ENCODE results near the gene CSNK2B. TPM values are rescaled to one million over a fixed set of nuclear protein-coding genes. Genes with fewer than 3 reads are reported as not detected.
A peak's percentile ranks its signal among the peaks of the same experiment; 100 is the strongest.

Gene CSNK2B
- total RNA-seq, 1 experiment from 2014 or later = 221 TPM

- Mint-ChIP-seq H3K27ac (ENCODE audit: unreplicated experiment) (peak within 1 kb of the TSS; percentile 96), H3K4me3 (ENCODE audit: unreplicated experiment) (peak within 1 kb of the TSS; percentile 86), H3K9me3 (ENCODE audit: unreplicated experiment) (no peaks in the 10 kb centered on the region), H3K27me3 (ENCODE audit: insufficient read depth, unreplicated experiment) (no peaks in the 10 kb centered on the region), H3K4me1 (ENCODE audit: low read depth, unreplicated experiment) (peaks cover 25% of the 10 kb centered on the region), H3K36me3 (ENCODE audit: insufficient read depth, unreplicated experiment) (peaks cover 95% of the 10 kb centered on the region)
- ChIA-PET CTCF (interaction anchor here (1.0 kb wide), 3 partner anchors 9 to 38 kb away, joined by 3 to 5 read pairs (median 3); partner anchors contain the start of genes ABHD16A, APOM and BAG6), POLR2A (interaction anchor here (0.5 to 2.0 kb wide), 13 partner anchors 10 to 281 kb away, joined by 3 to 25 read pairs (median 4); partner anchors contain the start of genes APOM, BAG6, CFB and DDX39B)
- Histone ChIP-seq H3K27me3 (replicated peaks; ENCODE audit: control insufficient read depth, insufficient read depth, low read length) (no peaks in the 10 kb centered on the region), H3K36me3 (ENCODE audit: control insufficient read depth, insufficient read depth, low read length) (peaks cover 2% of the 10 kb centered on the region), H3K9me3 (no peaks in the 10 kb centered on the region), H3K4me3 (ENCODE audit: low read depth, low read length) (peak within 1 kb of the TSS; percentile 90), H3K4me1 (peaks cover 17% of the 10 kb centered on the region)
- no TSS peak for BruUV-seq (replicated peaks)
- peak; percentile 79 to 85 for DNase-seq
- intact Hi-C loops (cut with micrococcal nuclease; ENCODE audit: unreplicated experiment) = loop anchor here (1.0 to 5.0 kb wide), 5 partner anchors 13 to 162 kb away; partner anchors contain the start of genes ATP6V1G2, BAG6, CLIC1 and HSPA1B
- no peak for TF ChIP-seq CTCF (IDR thresholded peaks at IDR 0.05; ENCODE audit: insufficient read depth in 1 of 2, low read depth in 1 of 2, low read length in 1 of 2, severe bottlenecking in 1 of 2, unreplicated experiment in 1 of 2)
These were observed 935 bp upstream of the CSNK2B start, which contains the start of gene GPANK1 for GRCh38 chr6:31664790-31665500. Gene GPANK1 (minus strand): TSS chr6:31664997. CDS start chr6:31664478, 519 bp downstream.

GRCh38 chr6:31666337-31666965, 571 bp downstream of the CSNK2B start:
- no peak for DNase-seq
- BruUV-seq (replicated peaks) = no TSS peak
- ChIA-PET POLR2A (no interaction called here), CTCF (interaction anchor here (0.7 to 1.0 kb wide), 3 partner anchors 15 to 89 kb away, joined by 3 to 7 read pairs (median 3); partner anchors contain the start of gene LY6G5C)
- Mint-ChIP-seq H3K27me3 (ENCODE audit: insufficient read depth, unreplicated experiment) (no peaks in the 10 kb centered on the region), H3K36me3 (ENCODE audit: insufficient read depth, unreplicated experiment) (peaks cover 94% of the 10 kb centered on the region), H3K9me3 (ENCODE audit: unreplicated experiment) (no peaks in the 10 kb centered on the region), H3K27ac (ENCODE audit: unreplicated experiment) (peak overlapping the region; percentile 96), H3K4me1 (ENCODE audit: low read depth, unreplicated experiment) (peaks cover 25% of the 10 kb centered on the region), H3K4me3 (ENCODE audit: unreplicated experiment) (peak overlapping the region; percentile 86)
- peaks cover 17% of the 10 kb centered on the region for H3K4me1 ChIP-seq
- intact Hi-C loops (cut with micrococcal nuclease; ENCODE audit: unreplicated experiment) = loop anchor here (5.0 kb wide), 3 partner anchors 71 to 161 kb away; partner anchors contain the start of genes ATP6V1G2, CLIC1, HSPA1B and NFKBIL1
- peak overlapping the region; percentile 90 for H3K4me3 ChIP-seq (ENCODE audit: low read depth, low read length)
- no peak for TF ChIP-seq CTCF (IDR thresholded peaks at IDR 0.05; ENCODE audit: insufficient read depth in 1 of 2, low read depth in 1 of 2, low read length in 1 of 2, severe bottlenecking in 1 of 2, unreplicated experiment in 1 of 2)
- H3K36me3 ChIP-seq (ENCODE audit: control insufficient read depth, insufficient read depth, low read length) = peaks cover 4% of the 10 kb centered on the region
- no peaks in the 10 kb centered on the region for H3K9me3 ChIP-seq
- no peaks in the 10 kb centered on the region for H3K27me3 ChIP-seq (replicated peaks; ENCODE audit: control insufficient read depth, insufficient read depth, low read length)

- Histone ChIP-seq H3K9me3 (no peaks in the 10 kb centered on the region), H3K27me3 (replicated peaks; ENCODE audit: control insufficient read depth, insufficient read depth, low read length) (no peaks in the 10 kb centered on the region), H3K4me3 (ENCODE audit: low read depth, low read length) (no peak within 1 kb of the TSS), H3K36me3 (ENCODE audit: control insufficient read depth, insufficient read depth, low read length) (peaks cover 2% of the 10 kb centered on the region; the same call in 1 of the 2 replicates), H3K4me1 (peaks cover 6% of the 10 kb centered on the region; the same call in 1 of the 2 replicates)
- intact Hi-C loops (cut with micrococcal nuclease; ENCODE audit: unreplicated experiment) = loop anchor here (5.0 kb wide), 3 partner anchors 68 to 158 kb away; partner anchors contain the start of genes ATP6V1G2, CLIC1, HSPA1B and NFKBIL1
- no peak for DNase-seq
- BruUV-seq (replicated peaks) = no TSS peak
- ChIA-PET CTCF (interaction anchor here (1.4 kb wide), 1 partner anchor 34 kb away, joined by 3 read pairs; the partner anchor contains the start of gene ABHD16A), POLR2A (interaction anchor here (0.6 to 1.3 kb wide), 3 partner anchors 9 to 122 kb away, joined by 4 to 5 read pairs (median 5); partner anchors contain the start of genes C6orf47 and NFKBIL1)
- Mint-ChIP-seq H3K27me3 (ENCODE audit: insufficient read depth, unreplicated experiment) (no peaks in the 10 kb centered on the region), H3K4me1 (ENCODE audit: low read depth, unreplicated experiment) (peaks cover 13% of the 10 kb centered on the region), H3K36me3 (ENCODE audit: insufficient read depth, unreplicated experiment) (peaks cover 85% of the 10 kb centered on the region), H3K9me3 (ENCODE audit: unreplicated experiment) (no peaks in the 10 kb centered on the region), H3K27ac (ENCODE audit: unreplicated experiment) (no peak within 1 kb of the TSS), H3K4me3 (ENCODE audit: unreplicated experiment) (no peak within 1 kb of the TSS)
- TF ChIP-seq CTCF (IDR thresholded peaks at IDR 0.05; ENCODE audit: insufficient read depth in 1 of 2, low read depth in 1 of 2, low read length in 1 of 2, severe bottlenecking in 1 of 2, unreplicated experiment in 1 of 2) = no peak
These were observed 3.8 kb downstream of the CSNK2B start, which contains the start of gene LY6G5B for GRCh38 chr6:31669676-31670075. Gene LY6G5B (plus strand): TSS chr6:31669976. CDS start chr6:31670951, 975 bp downstream.

Data from Caco-2 (cell line).